Endometrial microvascular endothelial cells (primary cell): ENCODE data around the gene SCIN. TPM values are rescaled to one million over a fixed set of nuclear protein-coding genes. Genes with fewer than 3 reads are reported as not detected.
"Not testable (repeated sequence)": the region's sequence is repeated elsewhere in the genome, so short reads cannot be mapped to it uniquely, and the experiment has no call there.

ENCODE experiments used
- in situ Hi-C: cut with HindIII; loops from 2 replicates; pipeline ENCODE4 v1.10.0; 2017; ENCODE audit warnings: low sequenced_read_pairs, low pct_unique_long_range_greater_than_20kb; ENCODE audit errors: inconsistent ontology term
- total RNA-seq: library from RNA; depleted of rRNA; stranded (reverse); fragments of >200 nt; gene quantifications from one replicate; pipeline ENCODE4 v1.2.3, GENCODE V29; 2015; ENCODE audit errors: inconsistent ontology term

SCIN gene
- total RNA-seq, 1 donor from 2014 or later, result 4.2 TPM

DNA sequence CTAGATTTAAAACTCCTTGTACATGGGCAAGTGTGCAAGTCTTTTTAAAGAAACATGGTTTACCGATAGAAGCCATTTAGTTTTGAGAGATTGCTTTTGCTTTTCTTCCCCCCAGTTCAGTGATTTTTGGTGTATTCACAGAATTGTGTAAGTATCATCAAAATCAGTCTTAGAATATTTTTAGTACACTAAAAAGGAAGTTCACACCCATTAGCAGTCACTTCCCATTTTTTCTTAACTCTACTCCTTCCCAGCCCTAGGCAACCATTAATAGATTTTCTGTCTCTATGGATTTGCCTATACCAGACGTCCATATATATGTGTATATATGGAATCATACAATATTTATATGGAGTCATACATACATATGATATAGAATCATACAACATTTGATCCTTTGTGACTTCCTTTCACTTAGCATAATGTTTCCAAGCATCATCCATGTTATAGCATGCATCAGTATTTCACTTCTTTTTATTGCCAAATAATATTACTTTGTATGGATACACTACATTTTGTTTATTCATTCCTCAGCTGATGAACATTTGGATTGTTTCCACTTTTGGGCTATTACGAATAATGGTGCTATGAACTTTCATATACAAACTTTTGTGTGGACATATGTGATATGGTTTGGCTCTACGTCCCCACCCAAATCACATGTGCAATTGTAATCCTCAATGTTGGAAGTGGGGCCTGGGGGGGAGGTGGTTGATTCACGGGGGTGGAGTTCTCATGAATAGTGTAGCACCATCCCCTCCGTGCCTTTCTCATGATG is 100.4 kb downstream of the SCIN start:
- in situ Hi-C loops, result no loop called here

DNA sequence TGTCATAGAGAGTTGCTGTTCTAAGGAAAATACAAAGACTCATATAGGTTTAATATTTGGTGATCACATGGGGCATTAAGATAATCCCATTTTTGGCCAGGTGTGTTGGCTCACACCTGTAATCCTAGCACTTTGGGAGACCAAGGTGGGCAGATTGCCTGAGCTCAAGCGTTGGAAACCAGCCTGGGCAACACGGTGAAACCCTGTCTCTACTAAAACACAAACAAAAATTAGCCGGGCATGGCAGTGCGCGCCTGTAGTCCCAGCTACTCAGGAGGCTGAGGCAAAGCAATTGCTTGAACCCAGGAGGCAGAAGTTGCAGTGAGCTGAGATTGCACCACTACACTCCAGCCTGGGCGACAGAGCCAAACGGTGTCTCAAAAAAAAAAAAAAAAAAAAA is 102.9 kb downstream of the SCIN start:
- in situ Hi-C loops, result not testable (repeated sequence)

GRCh38 chr7:12674053-12674452 is 103.5 kb downstream of the SCIN start:
- in situ Hi-C loops, result no loop called here

GRCh38 chr7:12674861-12675260 is 104.3 kb downstream of the SCIN start:
- in situ Hi-C loops, result loop anchor here (25.0 kb wide), 1 partner anchor 587 kb away; no protein-coding TSS in a partner anchor

DNA sequence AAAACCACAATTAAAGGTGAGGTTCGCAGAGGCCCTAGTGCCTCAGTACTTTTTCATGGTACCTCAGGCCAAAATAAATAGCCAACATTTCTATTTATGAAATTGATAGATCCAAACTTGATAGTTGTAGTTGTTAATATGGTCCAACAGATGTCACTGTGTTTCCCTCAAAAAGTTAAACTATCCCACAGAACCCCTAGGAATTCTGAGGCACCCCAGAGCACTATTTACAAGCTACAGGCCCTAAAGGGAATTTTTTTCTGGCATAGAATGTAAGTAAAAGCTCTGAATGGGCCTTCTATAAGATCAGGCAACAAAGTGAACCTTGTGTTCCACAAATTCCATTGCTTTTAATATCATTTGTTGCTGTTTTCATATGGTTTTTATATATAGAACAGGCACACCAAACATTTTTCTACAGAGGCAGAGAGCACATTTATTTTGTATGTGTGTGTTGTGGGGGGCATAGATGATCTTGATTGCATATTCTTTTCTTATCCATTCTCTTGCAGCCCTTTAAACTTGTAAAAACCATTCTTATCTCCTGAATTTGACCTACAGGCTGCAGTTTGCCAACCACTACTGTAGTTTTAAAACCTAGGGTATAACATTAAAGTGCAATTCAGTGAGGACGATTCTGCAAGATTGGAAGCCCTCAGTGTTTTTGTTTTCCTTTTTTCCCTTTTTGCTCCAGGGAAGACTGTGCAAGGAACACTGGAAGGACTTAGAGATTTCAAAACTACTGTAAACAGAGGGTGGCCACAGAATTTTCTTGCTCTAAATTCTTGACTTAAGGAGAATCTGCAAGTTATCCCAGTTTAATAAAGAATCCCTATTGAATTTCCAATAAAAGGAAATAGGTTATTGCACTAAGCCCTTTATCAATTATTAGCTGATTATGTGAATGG is 113.4 kb downstream of the SCIN start:
- in situ Hi-C loops, result loop anchor here (25.0 kb wide), 1 partner anchor 578 kb away; no protein-coding TSS in a partner anchor

DNA sequence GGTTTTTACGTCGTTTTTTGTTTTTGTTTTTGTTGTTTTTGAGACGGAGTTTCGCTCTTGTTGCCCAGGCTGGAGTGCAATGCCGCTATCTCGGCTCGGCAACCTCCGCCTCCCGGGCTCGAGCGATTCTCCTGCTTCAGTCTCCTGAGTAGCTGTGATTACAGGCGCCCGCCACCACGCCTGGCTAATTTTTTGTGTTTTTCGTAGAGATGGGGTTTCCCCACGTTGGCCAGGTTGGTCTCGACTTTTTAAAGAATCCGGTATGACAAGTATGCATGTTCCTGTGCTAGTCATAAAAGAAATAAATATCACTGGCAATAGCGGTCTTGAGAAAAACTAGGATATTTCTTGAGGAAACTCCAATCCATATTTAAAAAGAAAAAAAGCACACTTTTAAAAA is 114.2 kb downstream of the SCIN start:
- in situ Hi-C loops, result loop anchor here (25.0 kb wide), 1 partner anchor 578 kb away; no protein-coding TSS in a partner anchor

DNA sequence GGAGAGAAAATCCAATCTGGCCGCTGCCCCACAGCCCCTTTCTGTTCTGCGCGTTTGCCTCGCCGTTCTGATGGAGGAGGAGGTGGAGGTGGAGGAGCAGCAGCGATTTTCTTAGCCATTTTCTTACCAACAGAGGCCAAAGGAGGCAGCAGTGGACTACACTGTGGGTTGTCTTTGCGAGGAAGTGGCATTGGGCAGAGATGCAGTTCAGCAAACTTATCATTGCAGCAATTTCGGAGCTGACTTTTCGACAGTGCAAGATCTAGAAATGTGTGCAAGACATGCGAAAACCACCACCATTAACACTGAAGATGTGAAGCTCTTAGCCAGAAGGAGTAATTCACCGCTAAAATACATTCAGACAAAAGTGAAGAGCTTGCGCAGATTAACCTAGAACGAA is 115.0 kb downstream of the SCIN start:
- in situ Hi-C loops, result loop anchor here (25.0 kb wide), 1 partner anchor 577 kb away; no protein-coding TSS in a partner anchor

DNA sequence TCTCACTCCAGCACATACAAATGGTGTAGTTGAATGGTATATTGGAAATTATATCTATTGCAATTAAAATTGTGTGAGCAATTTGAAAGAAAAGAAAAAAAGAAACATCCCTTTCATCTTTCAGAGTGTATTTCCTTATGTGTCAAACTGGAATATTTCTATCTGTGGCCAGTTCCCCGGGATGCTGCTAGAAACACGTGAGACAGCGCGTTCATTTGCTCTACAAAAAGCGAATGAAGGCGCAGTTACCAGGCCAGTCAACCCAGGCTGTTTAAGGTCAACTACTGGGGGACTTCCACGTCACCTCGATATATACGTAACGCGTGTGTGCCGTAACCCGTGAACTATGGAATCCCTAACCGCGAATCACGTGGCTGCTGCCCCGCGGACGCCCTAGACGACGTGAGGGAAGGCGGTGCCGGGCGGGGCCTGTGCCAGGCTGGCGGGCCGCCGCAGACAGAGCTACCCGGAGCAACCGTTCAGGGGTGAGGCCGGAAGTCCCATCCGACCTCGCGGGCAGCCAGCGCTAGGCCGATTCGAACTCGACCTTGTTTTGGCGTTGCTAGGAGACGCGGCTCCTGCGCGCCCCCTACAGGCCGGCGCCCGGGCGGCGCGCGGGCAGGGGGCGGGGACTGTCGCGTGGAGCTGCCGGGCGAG is 115.8 kb downstream of the SCIN start:
- in situ Hi-C loops, result loop anchor here (25.0 kb wide), 1 partner anchor 576 kb away; no protein-coding TSS in a partner anchor

- in situ Hi-C loops, result loop anchor here (25.0 kb wide), 1 partner anchor 575 kb away; no protein-coding TSS in a partner anchor
Measured at GRCh38 chr7:12686891-12687717, 116.6 kb downstream of the SCIN start, which contains the start of gene ARL4A. Gene ARL4A, plus strand, starts transcription at chr7:12687633. Its CDS starts 622 bp downstream, at chr7:12688255.

DNA sequence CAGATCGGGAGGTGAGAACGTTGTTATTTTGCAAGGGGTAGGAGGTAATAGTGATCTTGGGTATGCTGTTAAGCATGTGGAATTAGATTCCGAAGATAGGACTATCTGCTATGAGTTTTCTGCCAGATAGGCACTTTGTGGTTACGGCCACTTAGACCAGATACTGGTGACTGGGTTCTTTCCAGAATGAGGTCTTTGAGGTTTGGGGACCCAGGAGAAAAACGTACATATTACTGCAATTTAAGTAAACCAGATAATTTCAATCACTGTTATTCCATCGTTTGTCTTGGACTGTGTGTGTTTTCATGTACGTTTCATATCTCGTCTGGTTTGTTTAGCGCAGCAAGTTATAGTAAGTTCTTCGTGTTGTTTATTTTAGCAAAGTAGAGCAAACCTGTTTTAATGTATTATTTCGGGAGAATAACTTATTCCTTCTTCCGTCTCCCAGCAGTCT is 117.2 kb downstream of the SCIN start:
- in situ Hi-C loops, result loop anchor here (25.0 kb wide), 1 partner anchor 575 kb away; no protein-coding TSS in a partner anchor

GRCh38 chr7:12688485-12689170 is 118.1 kb downstream of the SCIN start:
- in situ Hi-C loops, result loop anchor here (25.0 kb wide), 1 partner anchor 574 kb away; no protein-coding TSS in a partner anchor

DNA sequence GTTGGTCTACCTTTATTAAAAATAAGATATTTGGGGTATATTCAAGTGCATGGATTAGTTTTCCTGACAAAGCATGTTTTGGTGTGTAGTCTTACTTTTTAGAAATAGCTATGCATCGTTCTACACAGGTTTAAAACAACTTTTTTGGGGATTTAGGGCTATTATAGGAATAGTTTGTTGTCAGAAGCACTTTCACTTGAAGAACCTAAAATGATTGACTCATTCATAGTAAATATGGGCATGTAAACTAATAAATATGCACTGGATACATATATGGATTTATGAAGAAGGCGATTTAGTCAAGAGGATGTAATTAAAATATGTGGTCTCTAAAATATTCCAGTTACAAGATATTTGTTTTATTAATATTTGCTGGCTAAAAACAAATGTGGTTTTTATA is 118.9 kb downstream of the SCIN start:
- in situ Hi-C loops, result loop anchor here (25.0 kb wide), 1 partner anchor 573 kb away; no protein-coding TSS in a partner anchor

DNA sequence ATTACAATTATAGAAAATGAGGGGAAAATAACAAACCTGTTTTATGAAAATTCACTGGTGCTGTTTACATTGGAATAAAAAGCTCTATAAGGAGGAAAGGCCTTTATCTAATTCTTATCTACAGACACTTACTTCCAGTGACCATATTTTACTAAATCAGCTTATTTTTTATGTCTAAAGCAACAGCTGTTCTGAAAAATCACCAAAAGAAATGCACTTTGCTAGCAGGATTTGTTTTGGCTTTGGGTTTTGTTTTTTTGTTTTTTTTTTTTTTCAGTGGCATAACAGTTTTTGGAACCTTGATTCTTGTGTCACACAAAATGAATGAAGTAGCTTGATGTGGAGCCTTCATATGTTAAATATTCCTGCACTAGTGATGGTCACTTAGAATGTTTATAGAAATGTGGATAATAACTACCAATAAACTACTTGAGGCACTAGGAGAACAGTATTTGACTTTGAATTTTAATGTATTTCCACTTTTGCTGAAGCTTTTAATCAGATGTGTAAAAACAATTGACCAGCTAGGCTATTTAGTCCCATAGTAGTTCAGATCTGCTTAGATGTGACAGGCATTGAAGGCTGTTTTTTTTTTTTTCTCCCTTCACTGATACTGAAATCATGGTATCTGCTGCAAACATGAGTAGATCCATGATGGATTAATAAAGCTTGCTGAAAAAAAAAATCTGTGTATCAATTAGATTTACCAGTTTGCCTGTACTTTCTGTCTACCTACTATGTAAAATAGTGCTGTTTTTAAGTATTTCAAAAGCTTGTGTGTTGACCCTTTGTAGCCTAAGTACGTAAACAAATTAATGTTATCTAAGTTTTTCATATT is 119.7 kb downstream of the SCIN start:
- in situ Hi-C loops, result loop anchor here (25.0 kb wide), 1 partner anchor 572 kb away; no protein-coding TSS in a partner anchor

- in situ Hi-C loops, result loop anchor here (25.0 kb wide), 1 partner anchor 571 kb away; no protein-coding TSS in a partner anchor
Measured at GRCh38 chr7:12691388-12691787, 120.9 kb downstream of the SCIN start.

- in situ Hi-C loops, result loop anchor here (25.0 kb wide), 1 partner anchor 570 kb away; no protein-coding TSS in a partner anchor
Measured at GRCh38 chr7:12692035-12692434, 121.5 kb downstream of the SCIN start.
